ENCODE data around the gene POC1B.

The POC1B gene

DNA sequence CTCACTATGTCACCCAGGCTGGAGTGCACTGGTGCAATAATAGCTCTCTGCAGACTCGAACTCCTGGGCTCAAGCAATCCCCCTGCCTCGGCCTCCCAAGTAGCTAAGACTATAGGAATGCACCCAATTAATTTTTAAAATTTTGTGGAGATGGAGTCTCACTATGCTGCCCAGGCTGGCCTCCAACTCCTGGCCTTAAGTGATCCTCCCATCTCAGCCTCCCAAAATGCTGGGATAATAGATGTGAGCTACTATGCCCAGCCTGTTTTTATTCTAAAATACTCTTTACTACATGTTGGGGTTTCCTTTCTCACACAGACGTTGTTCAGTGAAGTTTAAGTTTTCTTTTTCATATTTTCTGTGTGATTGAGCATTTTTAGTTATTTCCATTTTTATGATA is 112.6 kb downstream of the POC1B start (continued):
- TF ChIP-seq, protein P1, sequence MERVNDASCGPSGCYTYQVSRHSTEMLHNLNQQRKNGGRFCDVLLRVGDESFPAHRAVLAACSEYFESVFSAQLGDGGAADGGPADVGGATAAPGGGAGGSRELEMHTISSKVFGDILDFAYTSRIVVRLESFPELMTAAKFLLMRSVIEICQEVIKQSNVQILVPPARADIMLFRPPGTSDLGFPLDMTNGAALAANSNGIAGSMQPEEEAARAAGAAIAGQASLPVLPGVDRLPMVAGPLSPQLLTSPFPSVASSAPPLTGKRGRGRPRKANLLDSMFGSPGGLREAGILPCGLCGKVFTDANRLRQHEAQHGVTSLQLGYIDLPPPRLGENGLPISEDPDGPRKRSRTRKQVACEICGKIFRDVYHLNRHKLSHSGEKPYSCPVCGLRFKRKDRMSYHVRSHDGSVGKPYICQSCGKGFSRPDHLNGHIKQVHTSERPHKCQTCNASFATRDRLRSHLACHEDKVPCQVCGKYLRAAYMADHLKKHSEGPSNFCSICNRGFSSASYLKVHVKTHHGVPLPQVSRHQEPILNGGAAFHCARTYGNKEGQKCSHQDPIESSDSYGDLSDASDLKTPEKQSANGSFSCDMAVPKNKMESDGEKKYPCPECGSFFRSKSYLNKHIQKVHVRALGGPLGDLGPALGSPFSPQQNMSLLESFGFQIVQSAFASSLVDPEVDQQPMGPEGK (CRISPR knock-in tag; IDR thresholded peaks at IDR 0.05; ENCODE audit: borderline replicate concordance), result no peak
- TF ChIP-seq ESRRG (CRISPR knock-in tag; IDR thresholded peaks at IDR 0.05) (no peak), ZFP30 (CRISPR knock-in tag; IDR thresholded peaks at IDR 0.05) (no peak), ZFP3 (CRISPR knock-in tag; IDR thresholded peaks at IDR 0.05) (no peak)

DNA sequence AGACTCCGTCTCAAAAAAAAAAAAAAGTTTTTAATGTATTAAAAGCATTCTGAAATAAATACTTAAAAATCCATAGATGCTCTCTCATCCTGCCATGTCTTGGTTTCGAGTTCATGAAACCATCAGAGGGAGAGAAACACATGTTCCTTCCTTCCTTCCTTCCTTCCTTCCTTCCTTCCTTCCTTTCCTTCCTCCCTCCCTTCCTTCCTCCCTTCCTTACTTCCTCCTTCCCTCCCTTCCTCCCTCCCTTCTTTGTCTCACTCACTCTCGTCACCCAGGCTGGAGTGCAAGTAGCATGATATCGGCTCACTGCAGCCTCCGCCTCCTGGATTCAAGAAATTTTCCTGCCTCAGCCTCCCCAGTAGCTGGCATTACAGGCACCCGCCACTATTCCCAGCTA is 113.2 kb downstream of the POC1B start:
- TF ChIP-seq SNAI2 (CRISPR knock-in tag; IDR thresholded peaks at IDR 0.05) (no peak), PPARA (CRISPR knock-in tag; IDR thresholded peaks at IDR 0.05; ENCODE audit: borderline replicate concordance) (no peak), ZFP30 (CRISPR knock-in tag; IDR thresholded peaks at IDR 0.05) (no peak), ISL1 (CRISPR knock-in tag; IDR thresholded peaks at IDR 0.05) (no peak), TCF4 (CRISPR knock-in tag; IDR thresholded peaks at IDR 0.05; ENCODE audit: borderline replicate concordance) (no peak), OSR1 (CRISPR knock-in tag; IDR thresholded peaks at IDR 0.05) (no peak), ZNF70 (CRISPR knock-in tag; IDR thresholded peaks at IDR 0.05) (no peak), TOX (CRISPR knock-in tag; IDR thresholded peaks at IDR 0.05; ENCODE audit: borderline replicate concordance) (no peak), RARB (CRISPR knock-in tag; IDR thresholded peaks at IDR 0.05) (no peak), ZNF8 (CRISPR knock-in tag; IDR thresholded peaks at IDR 0.05) (no peak), GLIS3 (CRISPR knock-in tag; IDR thresholded peaks at IDR 0.05) (no peak), ZC3H10 (CRISPR knock-in tag; IDR thresholded peaks at IDR 0.05) (no peak), ARNTL (CRISPR knock-in tag; IDR thresholded peaks at IDR 0.05; ENCODE audit: borderline replicate concordance, low read depth) (no peak)
- TF ChIP-seq, protein P2, sequence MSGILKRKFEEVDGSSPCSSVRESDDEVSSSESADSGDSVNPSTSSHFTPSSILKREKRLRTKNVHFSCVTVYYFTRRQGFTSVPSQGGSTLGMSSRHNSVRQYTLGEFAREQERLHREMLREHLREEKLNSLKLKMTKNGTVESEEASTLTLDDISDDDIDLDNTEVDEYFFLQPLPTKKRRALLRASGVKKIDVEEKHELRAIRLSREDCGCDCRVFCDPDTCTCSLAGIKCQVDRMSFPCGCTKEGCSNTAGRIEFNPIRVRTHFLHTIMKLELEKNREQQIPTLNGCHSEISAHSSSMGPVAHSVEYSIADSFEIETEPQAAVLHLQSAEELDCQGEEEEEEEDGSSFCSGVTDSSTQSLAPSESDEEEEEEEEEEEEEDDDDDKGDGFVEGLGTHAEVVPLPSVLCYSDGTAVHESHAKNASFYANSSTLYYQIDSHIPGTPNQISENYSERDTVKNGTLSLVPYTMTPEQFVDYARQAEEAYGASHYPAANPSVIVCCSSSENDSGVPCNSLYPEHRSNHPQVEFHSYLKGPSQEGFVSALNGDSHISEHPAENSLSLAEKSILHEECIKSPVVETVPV (CRISPR knock-in tag; IDR thresholded peaks at IDR 0.05), result no peak
- TF ChIP-seq, protein P3, sequence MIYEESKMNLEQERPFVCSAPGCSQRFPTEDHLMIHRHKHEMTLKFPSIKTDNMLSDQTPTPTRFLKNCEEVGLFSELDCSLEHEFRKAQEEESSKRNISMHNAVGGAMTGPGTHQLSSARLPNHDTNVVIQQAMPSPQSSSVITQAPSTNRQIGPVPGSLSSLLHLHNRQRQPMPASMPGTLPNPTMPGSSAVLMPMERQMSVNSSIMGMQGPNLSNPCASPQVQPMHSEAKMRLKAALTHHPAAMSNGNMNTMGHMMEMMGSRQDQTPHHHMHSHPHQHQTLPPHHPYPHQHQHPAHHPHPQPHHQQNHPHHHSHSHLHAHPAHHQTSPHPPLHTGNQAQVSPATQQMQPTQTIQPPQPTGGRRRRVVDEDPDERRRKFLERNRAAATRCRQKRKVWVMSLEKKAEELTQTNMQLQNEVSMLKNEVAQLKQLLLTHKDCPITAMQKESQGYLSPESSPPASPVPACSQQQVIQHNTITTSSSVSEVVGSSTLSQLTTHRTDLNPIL (CRISPR knock-in tag; IDR thresholded peaks at IDR 0.05; ENCODE audit: low read depth), result no peak
- TF ChIP-seq, protein P1 (CRISPR knock-in tag; IDR thresholded peaks at IDR 0.05; ENCODE audit: borderline replicate concordance), result no peak
- ATAC-seq, result no peak

DNA sequence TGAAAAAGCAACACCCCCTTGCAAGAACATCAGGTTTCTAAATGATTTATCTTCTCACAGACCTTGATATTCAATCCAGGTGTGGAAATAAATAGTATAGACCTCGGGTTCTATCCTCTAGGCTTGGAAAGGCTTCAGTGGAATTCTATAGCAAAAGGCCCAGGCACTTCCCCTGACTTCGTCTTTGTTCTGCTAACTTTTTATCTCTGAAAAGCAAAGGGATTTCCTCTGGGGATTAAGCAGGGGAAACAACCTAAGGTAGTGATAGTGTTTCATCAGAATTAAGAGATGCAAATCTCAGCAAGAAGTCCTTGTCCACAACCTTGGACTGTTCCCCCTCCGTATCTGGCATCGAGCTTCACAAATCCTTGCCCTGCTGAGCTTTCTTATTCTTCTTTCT is 114.0 kb downstream of the POC1B start:
- TF ChIP-seq ZFP3 (CRISPR knock-in tag; IDR thresholded peaks at IDR 0.05) (no peak), ZFP30 (CRISPR knock-in tag; IDR thresholded peaks at IDR 0.05) (no peak), ARNTL (CRISPR knock-in tag; IDR thresholded peaks at IDR 0.05; ENCODE audit: borderline replicate concordance, low read depth) (no peak), ZC3H10 (CRISPR knock-in tag; IDR thresholded peaks at IDR 0.05) (no peak), BACH2 (CRISPR knock-in tag; IDR thresholded peaks at IDR 0.05; ENCODE audit: borderline replicate concordance) (no peak), ZNF8 (CRISPR knock-in tag; IDR thresholded peaks at IDR 0.05) (no peak), ZNF565 (CRISPR knock-in tag; conservative IDR thresholded peaks at IDR 0.05; ENCODE audit: low read depth) (no peak), ESRRG (CRISPR knock-in tag; IDR thresholded peaks at IDR 0.05) (no peak), TCF4 (CRISPR knock-in tag; IDR thresholded peaks at IDR 0.05; ENCODE audit: borderline replicate concordance) (no peak), ZNF70 (CRISPR knock-in tag; IDR thresholded peaks at IDR 0.05) (no peak), ISL1 (CRISPR knock-in tag; IDR thresholded peaks at IDR 0.05) (no peak), GLIS3 (CRISPR knock-in tag; IDR thresholded peaks at IDR 0.05) (no peak), CSDC2 (CRISPR knock-in tag; IDR thresholded peaks at IDR 0.05) (no peak), SNAI2 (CRISPR knock-in tag; IDR thresholded peaks at IDR 0.05) (no peak)
- TF ChIP-seq, protein P4, sequence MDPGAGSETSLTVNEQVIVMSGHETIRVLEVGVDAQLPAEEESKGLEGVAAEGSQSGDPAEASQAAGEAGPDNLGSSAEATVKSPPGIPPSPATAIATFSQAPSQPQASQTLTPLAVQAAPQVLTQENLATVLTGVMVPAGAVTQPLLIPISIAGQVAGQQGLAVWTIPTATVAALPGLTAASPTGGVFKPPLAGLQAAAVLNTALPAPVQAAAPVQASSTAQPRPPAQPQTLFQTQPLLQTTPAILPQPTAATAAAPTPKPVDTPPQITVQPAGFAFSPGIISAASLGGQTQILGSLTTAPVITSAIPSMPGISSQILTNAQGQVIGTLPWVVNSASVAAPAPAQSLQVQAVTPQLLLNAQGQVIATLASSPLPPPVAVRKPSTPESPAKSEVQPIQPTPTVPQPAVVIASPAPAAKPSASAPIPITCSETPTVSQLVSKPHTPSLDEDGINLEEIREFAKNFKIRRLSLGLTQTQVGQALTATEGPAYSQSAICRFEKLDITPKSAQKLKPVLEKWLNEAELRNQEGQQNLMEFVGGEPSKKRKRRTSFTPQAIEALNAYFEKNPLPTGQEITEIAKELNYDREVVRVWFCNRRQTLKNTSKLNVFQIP (CRISPR knock-in tag; IDR thresholded peaks at IDR 0.05; ENCODE audit: borderline replicate concordance, low read depth), result no peak
- TF ChIP-seq, protein P3 (CRISPR knock-in tag; IDR thresholded peaks at IDR 0.05; ENCODE audit: low read depth), result no peak
- TF ChIP-seq, protein P1 (CRISPR knock-in tag; IDR thresholded peaks at IDR 0.05; ENCODE audit: borderline replicate concordance), result no peak
- ATAC-seq, result no peak

All from SK-N-SH treated with all-trans-retinoic acid at 6 μM for 48 hours (cell line).